HG03439 (cell line): ENCODE measurements around the gene ALMS1.
"Not testable (repeated sequence)": the region's sequence is repeated elsewhere in the genome, so short reads cannot be mapped to it uniquely, and the experiment has no call there.

Experiments used
- ATAC-seq: cut with Tn5 transposase; IDR thresholded peaks from one replicate; pipeline ENCODE4 v1.9.1; 2021; ENCODE audit warnings: mild to moderate bottlenecking, moderate library complexity; ENCODE audit not compliant: unreplicated experiment

ALMS1 gene

GRCh38 chr2:73614997-73615396, 229.4 kb downstream of the ALMS1 start:
- no peak for ATAC-seq

DNA sequence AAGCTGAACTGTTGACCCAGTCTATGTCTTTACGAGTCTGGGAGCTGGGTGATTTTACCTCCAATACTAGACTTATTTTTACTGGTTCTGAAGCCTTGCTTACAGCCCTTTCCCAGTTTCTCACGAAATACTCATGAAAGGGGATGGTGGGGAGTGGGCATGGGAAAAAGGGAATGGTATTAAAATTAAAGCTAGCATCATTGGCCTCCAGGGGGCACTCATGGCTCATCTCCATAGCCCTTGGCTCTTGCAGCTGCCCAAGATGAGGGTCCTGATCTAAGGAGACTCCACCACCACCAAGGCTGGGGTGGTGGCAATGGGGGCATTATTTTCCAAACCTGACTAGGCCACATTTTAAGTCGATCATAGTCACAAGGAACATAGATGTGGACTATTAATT, 234.3 kb downstream of the ALMS1 start:
- ATAC-seq: not testable (repeated sequence)

- ATAC-seq: not testable (repeated sequence)
These were observed 238.4 kb downstream of the ALMS1 start for GRCh38 chr2:73624036-73624435.

DNA sequence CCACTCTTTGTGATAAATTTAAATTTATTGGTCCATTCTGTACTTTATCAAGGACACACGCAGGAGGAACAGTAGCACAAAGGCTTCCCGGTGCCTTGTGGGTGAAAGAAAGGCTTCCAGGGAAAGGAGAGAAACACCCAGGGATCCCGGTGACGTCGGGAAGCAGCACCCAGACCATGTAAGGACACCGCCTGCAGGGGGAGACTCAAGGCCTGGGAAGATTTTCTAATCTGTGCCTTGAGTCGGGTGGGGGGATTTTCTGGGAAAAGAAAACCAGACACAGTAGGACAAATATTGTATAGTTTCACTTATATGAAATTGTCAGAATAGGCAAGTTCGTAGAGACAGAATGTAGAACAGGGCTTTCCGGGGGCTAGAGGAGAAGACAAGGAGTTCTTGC, 239.0 kb downstream of the ALMS1 start:
- not testable (repeated sequence) for ATAC-seq

DNA sequence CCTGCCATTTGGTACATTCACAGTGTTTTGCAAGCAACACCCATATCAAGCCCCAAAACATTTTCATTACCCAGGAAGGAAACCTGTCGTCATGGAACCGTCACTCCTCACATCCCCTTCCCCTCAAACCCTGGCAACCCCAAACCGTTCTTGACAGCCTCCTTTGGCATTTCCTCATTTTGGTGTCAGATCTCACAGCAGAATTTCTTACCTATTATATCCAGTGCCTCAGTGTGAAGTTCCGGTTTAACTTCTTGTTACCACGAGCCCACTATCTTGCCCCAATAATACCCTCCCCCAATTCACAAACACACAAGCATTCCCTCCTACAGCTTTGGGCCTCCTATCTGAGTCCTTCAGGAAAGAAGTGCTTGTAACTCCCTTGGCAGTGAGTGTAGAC, 240.6 kb downstream of the ALMS1 start:
- not testable (repeated sequence) for ATAC-seq

- ATAC-seq: peak; percentile 65
These were observed 242.9 kb downstream of the ALMS1 start for GRCh38 chr2:73628493-73628892.

GRCh38 chr2:73630662-73631266, 245.1 kb downstream of the ALMS1 start:
- peak; percentile 56 for ATAC-seq

DNA sequence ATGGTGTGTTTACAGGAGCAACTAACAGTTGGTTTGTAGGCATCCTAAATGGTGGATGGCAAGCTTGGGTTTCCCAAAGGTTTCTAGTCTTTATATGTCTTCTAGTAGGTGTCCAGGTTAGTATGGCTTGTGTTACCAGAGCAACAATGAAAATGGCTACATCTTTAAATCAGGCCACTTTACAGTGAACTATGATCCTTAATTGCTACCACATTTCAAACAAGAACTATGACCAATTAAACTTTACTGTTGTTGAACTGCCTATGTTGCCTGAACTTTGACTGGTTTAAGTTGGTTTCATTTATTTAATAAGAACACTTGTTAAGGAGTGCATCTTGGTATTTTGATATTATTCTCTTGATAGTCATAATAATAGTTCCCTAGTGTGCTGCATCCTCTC, 251.3 kb downstream of the ALMS1 start:
- not testable (repeated sequence) for ATAC-seq

DNA sequence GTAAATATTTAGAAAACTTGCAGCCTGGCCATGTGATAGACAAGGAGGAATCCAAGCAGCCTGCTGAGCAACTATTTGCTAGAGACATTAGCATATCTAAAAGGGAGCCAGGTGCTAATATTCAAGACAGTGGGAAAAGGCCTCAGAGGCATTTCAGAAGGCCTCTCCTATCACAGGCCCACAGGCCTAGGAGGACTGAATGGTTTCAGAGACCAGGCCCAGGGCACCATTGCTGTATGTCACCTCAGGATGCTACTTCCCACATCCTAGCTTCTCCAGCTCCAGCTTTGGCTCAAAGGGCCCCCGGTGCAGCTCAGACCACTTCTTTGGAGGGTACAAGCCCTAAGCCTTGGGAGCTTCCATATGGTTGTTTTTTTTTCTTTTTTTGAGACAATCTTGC, 252.8 kb downstream of the ALMS1 start:
- no peak for ATAC-seq

- ATAC-seq: no peak
These were observed 254.9 kb downstream of the ALMS1 start for GRCh38 chr2:73640511-73640911.

DNA sequence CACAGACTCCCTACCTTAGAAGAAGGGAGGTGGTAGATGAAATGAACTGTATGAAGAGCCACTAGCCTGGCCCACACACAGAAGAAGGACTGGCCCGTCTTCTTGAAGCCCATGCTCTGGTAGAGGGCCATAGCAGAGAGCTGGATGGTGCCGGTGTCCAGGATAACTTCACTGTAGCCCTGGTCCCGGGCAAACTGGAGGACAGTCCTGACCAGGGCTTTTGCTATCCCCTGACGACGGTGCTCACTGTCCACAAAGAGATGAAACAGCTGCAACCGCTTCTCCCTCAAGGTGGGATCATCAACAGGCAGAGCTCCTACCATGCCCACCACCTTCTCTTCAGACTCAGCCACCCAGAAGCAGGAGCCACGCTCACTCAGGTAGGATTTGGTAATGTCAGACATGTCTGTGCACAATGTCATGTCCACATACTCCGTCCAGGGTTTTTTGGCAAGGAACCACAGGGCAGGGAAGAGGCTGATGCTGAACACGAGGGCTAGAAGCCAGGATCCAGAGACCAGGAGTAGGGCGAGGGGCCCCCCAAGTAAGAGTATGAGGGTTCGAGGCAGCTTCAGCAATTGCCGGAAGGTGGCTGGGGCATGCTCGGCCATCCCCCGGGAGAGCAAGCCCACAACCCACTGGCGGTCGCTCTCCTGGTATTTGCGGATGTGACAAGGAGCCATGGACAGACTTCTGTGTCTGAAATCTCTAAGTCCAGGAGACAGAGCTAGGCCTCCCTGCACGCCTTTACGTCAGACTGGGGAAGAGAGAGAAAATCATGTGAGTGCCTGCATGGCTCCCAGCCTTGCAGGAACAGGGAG, 255.5 kb downstream of the ALMS1 start:
- no peak for ATAC-seq

DNA sequence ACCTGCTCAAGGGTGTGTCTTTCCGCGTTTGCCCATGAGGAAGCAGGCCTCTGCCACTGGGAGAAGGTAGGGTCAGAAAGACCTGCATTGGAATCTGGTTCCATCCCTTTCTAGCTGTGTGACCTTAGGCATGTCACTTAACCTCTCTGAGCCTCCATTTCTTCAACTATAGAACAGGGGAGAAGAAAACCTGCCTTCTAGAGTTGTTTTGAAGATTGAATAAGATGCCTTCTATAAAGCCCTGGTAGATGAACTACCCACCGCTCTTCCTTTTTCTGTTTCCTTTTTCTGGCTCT, 256.1 kb downstream of the ALMS1 start:
- ATAC-seq: no peak

DNA sequence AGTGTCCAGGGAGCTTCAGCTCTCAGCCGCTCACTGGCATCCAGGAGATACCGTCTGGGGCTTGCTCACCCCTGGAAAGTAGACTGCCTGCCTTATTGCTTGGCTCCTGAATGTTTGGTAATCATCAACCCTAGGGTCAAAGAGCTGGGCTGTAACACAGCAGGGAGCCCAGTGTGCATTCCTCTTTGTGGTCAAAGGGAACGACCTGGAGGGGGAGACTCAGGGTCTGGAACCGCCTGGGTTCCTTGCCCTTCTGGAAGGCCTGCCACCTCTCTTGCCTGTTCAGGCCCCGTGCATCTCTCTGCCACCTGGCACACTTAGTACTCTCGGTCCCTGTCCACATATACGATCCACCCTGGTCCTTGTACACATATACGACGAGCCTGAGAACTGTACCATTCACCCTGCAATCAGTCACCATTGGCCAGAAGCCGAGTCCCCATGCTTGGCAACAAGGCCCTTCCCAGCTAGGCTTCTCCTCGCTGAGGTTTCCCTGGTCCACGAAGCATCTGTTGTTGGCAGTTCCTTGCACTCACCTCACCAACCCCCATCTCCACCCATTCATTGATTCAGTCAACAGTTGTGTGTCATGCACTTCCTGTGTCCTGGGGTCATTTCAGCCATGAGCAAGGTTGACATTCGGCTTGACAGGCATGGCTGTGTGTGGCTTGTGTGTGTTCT, 256.8 kb downstream of the ALMS1 start, which contains the start of gene NAT8:
Gene NAT8, minus strand, starts transcription at position 85 of the 681 bp plus-strand sequence. CDS start 794 bp downstream, outside the sequence.
- ATAC-seq: no peak

GRCh38 chr2:73647690-73648089, 262.1 kb downstream of the ALMS1 start:
- ATAC-seq: not testable (repeated sequence)

- ATAC-seq: no peak
These were observed 266.1 kb downstream of the ALMS1 start for GRCh38 chr2:73651591-73652230.

- no peak for ATAC-seq
These were observed 266.7 kb downstream of the ALMS1 start for GRCh38 chr2:73652348-73652747.

- no peak for ATAC-seq
These were observed 268.5 kb downstream of the ALMS1 start for GRCh38 chr2:73654175-73654574.
